ENCODE results near the gene LIN7B. TPM values are rescaled to one million over a fixed set of nuclear protein-coding genes. Genes with fewer than 3 reads are reported as not detected.

LIN7B gene
- total RNA-seq: 1.8 and 2.7 TPM in 2 replicates

GRCh38 chr19:49113762-49114629, at the start of gene LIN7B:
LIN7B (plus strand) TSS chr19:49114370; CDS start chr19:49114405, 35 bp downstream.

GRCh38 chr19:49064768-49065611, 49.2 kb upstream of the LIN7B start, which contains the start of gene NTF4:
NTF4 (minus strand) TSS chr19:49064818; CDS start chr19:49061997, 2,821 bp downstream.

GRCh38 chr19:49085020-49085867, 28.9 kb upstream of the LIN7B start, which contains the start of gene SNRNP70:
SNRNP70 (plus strand) TSS chr19:49085451; CDS start chr19:49086415, 964 bp downstream.

GRCh38 chr19:49118565-49119410, 4.6 kb downstream of the LIN7B start, which contains the start of gene C19orf73:
C19orf73 (minus strand) TSS chr19:49119143; CDS start chr19:49119022, 121 bp downstream.

GRCh38 chr19:49119411-49120324, 5.5 kb downstream of the LIN7B start, which contains the start of gene PPFIA3:
PPFIA3 (plus strand) TSS chr19:49119544; CDS start chr19:49127874, 8,330 bp downstream.

GRCh38 chr19:49155005-49155819, 41.0 kb downstream of the LIN7B start, which contains the start of gene HRC:
HRC (minus strand) TSS chr19:49155396; CDS start chr19:49155237, 159 bp downstream.

GRCh38 chr19:49157445-49158224, 43.5 kb downstream of the LIN7B start, which contains the start of gene TRPM4:
TRPM4 (plus strand) TSS chr19:49157792; CDS start chr19:49157867, 75 bp downstream.

Small RNAs within 50 kb of the gene (small RNA-seq; reads per million reads assigned to genes)
- not detected for gene RN7SL708P

Other genes starting within 250 kb of the LIN7B start
- 16.4 and 21.3 TPM in 2 replicates for gene PLEKHA4, start 245.8 kb upstream of the LIN7B start, total RNA-seq
- gene PPP1R15A, start 241.9 kb upstream of the LIN7B start, total RNA-seq: 41.5 and 55.9 TPM in 2 replicates
- gene TULP2, start 215.6 kb upstream of the LIN7B start, total RNA-seq: 0.37 TPM in 1 of 2 replicates, not detected in the other
- gene NUCB1, start 214.1 kb upstream of the LIN7B start, total RNA-seq: 134 and 211 TPM in 2 replicates
- not detected in 2 replicates for gene DHDH, start 180.7 kb upstream of the LIN7B start, total RNA-seq
- 47.0 and 70.8 TPM in 2 replicates for gene BAX, start 159.5 kb upstream of the LIN7B start, total RNA-seq
- gene FTL, start 149.1 kb upstream of the LIN7B start, total RNA-seq: 2,886 and 3,269 TPM in 2 replicates
- gene GYS1, start 121.1 kb upstream of the LIN7B start, total RNA-seq: 55.1 and 57.0 TPM in 2 replicates
- gene RUVBL2, start 120.5 kb upstream of the LIN7B start, total RNA-seq: 301 and 328 TPM in 2 replicates
- not detected in 2 replicates for gene LHB, start 97.3 kb upstream of the LIN7B start, total RNA-seq
- not detected in 2 replicates for gene CGB3, start 90.0 kb upstream of the LIN7B start, total RNA-seq
- gene CGB2, start 82.5 kb upstream of the LIN7B start, total RNA-seq: not detected in 2 replicates
- not detected in 2 replicates for gene CGB1, start 77.5 kb upstream of the LIN7B start, total RNA-seq
- gene CGB5, start 70.5 kb upstream of the LIN7B start, total RNA-seq: not detected in 2 replicates
- not detected in 2 replicates for gene CGB8, start 65.3 kb upstream of the LIN7B start, total RNA-seq
- gene CGB7, start 56.6 kb upstream of the LIN7B start, total RNA-seq: 0.20 TPM in 1 of 2 replicates, not detected in the other
- not detected in 2 replicates for gene NTF4, start 49.6 kb upstream of the LIN7B start, total RNA-seq
- gene KCNA7, start 41.7 kb upstream of the LIN7B start, total RNA-seq: not detected in 2 replicates
- 140 and 162 TPM in 2 replicates for gene SNRNP70, start 28.9 kb upstream of the LIN7B start, total RNA-seq
- 0.37 and 0.78 TPM in 2 replicates for gene C19orf73, start 4.8 kb downstream of the LIN7B start, total RNA-seq
- 0.78 and 1.8 TPM in 2 replicates for gene PPFIA3, start 5.2 kb downstream of the LIN7B start, total RNA-seq
- gene HRC, start 41.0 kb downstream of the LIN7B start, total RNA-seq: not detected in 2 replicates
- 14.1 and 14.3 TPM in 2 replicates for gene TRPM4, start 43.4 kb downstream of the LIN7B start, total RNA-seq
- under 0.01 TPM in 1 of 2 replicates, not detected in the other for gene SLC6A16, start 210.8 kb downstream of the LIN7B start, total RNA-seq
- gene CD37, start 221.0 kb downstream of the LIN7B start, total RNA-seq: not detected in 2 replicates
- 5.9 and 16.0 TPM in 2 replicates for gene TEAD2, start 248.0 kb downstream of the LIN7B start, total RNA-seq
- gene DKKL1, start 249.5 kb downstream of the LIN7B start, total RNA-seq: not detected in 2 replicates